ENCODE data around the gene TMA7. TPM values are rescaled to one million over a fixed set of nuclear protein-coding genes. Genes with fewer than 3 reads are reported as not detected.

The TMA7 gene
- total and polyA plus RNA-seq, 4 donors, result 152 to 985 (median 239) TPM

DNA sequence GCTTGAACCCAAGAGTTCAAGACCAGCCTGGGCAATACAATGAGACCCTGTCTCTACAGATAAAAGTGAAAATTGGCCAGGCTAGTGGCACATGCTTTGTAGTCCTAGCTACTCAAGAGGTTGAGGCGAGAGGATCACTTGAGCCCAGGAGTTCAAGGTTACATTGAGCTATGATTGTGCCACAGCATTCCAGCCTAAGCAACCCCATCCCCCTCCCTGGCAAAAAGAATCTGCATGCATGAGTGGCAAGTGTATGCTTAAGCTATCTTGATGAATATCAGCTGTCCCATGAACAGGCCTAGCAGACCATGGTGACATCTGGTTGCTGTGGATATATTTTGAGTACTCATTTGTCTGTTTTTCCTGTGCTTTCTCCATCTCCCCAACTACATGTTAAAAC lies 11.2 kb downstream of the TMA7 start:
- DNase-seq (no peak), ATAC-seq (ENCODE audit: insufficient read depth, low FRiP score) (no peak)
- H3K36me3 ChIP-seq (ENCODE audit: control insufficient read depth in 4 of 4, insufficient read depth in 4 of 4, low read length in 4 of 4), result peaks cover 10 to 29% (median 15%) of the 10 kb centered on the region in 4 donors
- no peak overlapping the region for H3K27ac ChIP-seq (ENCODE audit: low read depth in 1 of 2, low read length in 1 of 2)
- H3K4me3 ChIP-seq, result no peak overlapping the region
- H3K27me3 ChIP-seq (ENCODE audit: control insufficient read depth in 3 of 3, insufficient read depth in 3 of 3, low read length in 2 of 3), result no peaks in the 10 kb centered on the region
- peaks cover 0 to 10% (median 4%) of the 10 kb centered on the region in 5 donors for H3K4me1 ChIP-seq (ENCODE audit: control insufficient read depth in 5 of 5, insufficient read depth in 5 of 5, low read length in 5 of 5)
- no peak for TF ChIP-seq CTCF (IDR thresholded peaks at IDR 0.05; ENCODE audit: control extremely low read depth, extremely low read depth)
- WGBS, 2 donors, result 71 to 95% methylated on average over 1 of the region's 1 CpG
- no peaks in the 10 kb centered on the region for H3K9me3 ChIP-seq (ENCODE audit: control insufficient read depth in 4 of 4, insufficient read depth in 3 of 4, low read length in 3 of 4)
- no peak overlapping the region for H3K9ac ChIP-seq (ENCODE audit: insufficient read depth in 1 of 2, low read length in 2 of 2)

DNA sequence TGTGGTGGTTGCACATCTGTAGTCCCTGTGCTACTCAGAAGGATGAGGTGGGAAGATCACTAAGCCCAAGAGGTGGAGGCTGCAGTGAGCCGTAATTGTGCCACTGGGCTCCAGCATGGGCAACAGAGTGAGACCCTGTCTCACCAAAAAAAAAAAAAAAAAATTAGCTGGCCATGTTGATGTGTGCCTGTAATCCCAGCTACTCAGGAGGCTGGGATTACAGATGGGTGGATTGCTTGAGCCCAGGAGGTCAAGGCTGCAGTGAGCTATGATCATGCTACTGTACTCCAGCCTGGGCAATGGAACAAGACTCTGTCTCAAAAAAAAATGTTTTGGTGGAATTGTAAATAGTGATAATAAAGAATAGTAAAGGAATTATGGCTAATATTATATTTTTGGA lies 16.4 kb downstream of the TMA7 start:
- no peak for TF ChIP-seq CTCF (IDR thresholded peaks at IDR 0.05; ENCODE audit: control extremely low read depth, extremely low read depth)
- Histone ChIP-seq H3K9me3 (ENCODE audit: control insufficient read depth in 4 of 4, insufficient read depth in 3 of 4, low read length in 3 of 4) (no peaks in the 10 kb centered on the region), H3K4me3 (no peak overlapping the region), H3K36me3 (ENCODE audit: control insufficient read depth in 4 of 4, insufficient read depth in 4 of 4, low read length in 4 of 4) (peaks cover 15 to 54% (median 31%) of the 10 kb centered on the region in 4 donors), H3K9ac (ENCODE audit: insufficient read depth in 1 of 2, low read length in 2 of 2) (no peak overlapping the region), H3K27ac (ENCODE audit: low read depth in 1 of 2, low read length in 1 of 2) (no peak overlapping the region), H3K4me1 (ENCODE audit: control insufficient read depth in 5 of 5, insufficient read depth in 5 of 5, low read length in 5 of 5) (no peaks in the 10 kb centered on the region), H3K27me3 (ENCODE audit: control insufficient read depth in 3 of 3, insufficient read depth in 3 of 3, low read length in 2 of 3) (no peaks in the 10 kb centered on the region)
- 100% methylated on average over 1 of the region's 1 CpG for WGBS, 2 donors
- ATAC-seq (ENCODE audit: insufficient read depth, low FRiP score) (no peak), DNase-seq (no peak)

DNA sequence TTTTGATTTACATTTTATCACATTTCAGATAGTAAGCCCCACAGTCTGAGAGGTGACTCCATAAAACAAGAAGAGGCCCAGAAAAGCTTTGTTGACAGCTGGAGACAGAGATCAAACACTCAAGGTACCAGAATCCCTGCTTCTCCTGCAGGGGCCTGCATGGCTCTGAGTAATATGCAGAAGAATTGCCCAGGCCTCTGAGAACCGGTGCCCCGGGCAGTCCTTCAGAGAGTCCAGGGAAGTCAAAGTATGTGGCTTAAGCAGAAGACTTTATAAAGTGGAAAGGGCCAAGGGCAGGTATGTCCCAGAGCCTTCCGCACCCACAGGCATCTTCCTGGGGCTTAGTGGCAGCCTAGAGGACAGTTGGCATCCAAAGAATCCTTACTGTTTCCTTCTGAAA lies 19.3 kb downstream of the TMA7 start:
- Histone ChIP-seq H3K4me1 (ENCODE audit: control insufficient read depth in 5 of 5, insufficient read depth in 5 of 5, low read length in 5 of 5) (no peaks in the 10 kb centered on the region), H3K9me3 (ENCODE audit: control insufficient read depth in 4 of 4, insufficient read depth in 3 of 4, low read length in 3 of 4) (no peaks in the 10 kb centered on the region), H3K36me3 (ENCODE audit: control insufficient read depth in 4 of 4, insufficient read depth in 4 of 4, low read length in 4 of 4) (peaks cover 9 to 35% (median 21%) of the 10 kb centered on the region in 4 donors), H3K27ac (ENCODE audit: low read depth in 1 of 2, low read length in 1 of 2) (peak overlapping the region in 1 of 2 donors; percentile 56), H3K9ac (ENCODE audit: insufficient read depth in 1 of 2, low read length in 2 of 2) (no peak overlapping the region), H3K27me3 (ENCODE audit: control insufficient read depth in 3 of 3, insufficient read depth in 3 of 3, low read length in 2 of 3) (no peaks in the 10 kb centered on the region), H3K4me3 (no peak overlapping the region)
- WGBS, 2 donors, result 88 to 93% methylated on average over 3 of the region's 3 CpGs
- DNase-seq (no peak), ATAC-seq (ENCODE audit: insufficient read depth, low FRiP score) (no peak)
- no peak for TF ChIP-seq CTCF (IDR thresholded peaks at IDR 0.05; ENCODE audit: control extremely low read depth, extremely low read depth)
